Right atrium auricular region (tissue), 2 donors: ENCODE results near the gene SLC7A4. TPM values are rescaled to one million over a fixed set of nuclear protein-coding genes. Genes with fewer than 3 reads are reported as not detected.

Source experiments
- DNase-seq: peaks from one replicate; pipeline ENCODE4 v3.0.0-alpha.2; 2019; ENCODE audit warnings: low spot score
- H3K27ac ChIP-seq, 2 donors: fragments of 200-600 bp; sonication (generic); 1 replicate in 1 of 2; 2 replicates in 1 of 2; pipeline ENCODE4 v1.5.1; 2016 to 2019
- H3K27me3 ChIP-seq, 2 donors: fragments of 200-600 bp; sonication (generic); one replicate each; pipeline versions ENCODE4 v1.5.1 to v1.6.0; 2017 to 2019
- H3K36me3 ChIP-seq: fragments of 200-600 bp; sonication (generic); one replicate; pipeline ENCODE4 v1.5.1; 2016
- H3K4me1 ChIP-seq, 2 donors: fragments of 200-600 bp; sonication (generic); one replicate each; pipeline versions ENCODE4 v1.5.1 to v1.6.0; 2017 to 2019
- H3K4me3 ChIP-seq, 2 donors: fragments of 200-600 bp; sonication (generic); 1 replicate in 1 of 2; 2 replicates in 1 of 2; pipeline ENCODE4 v1.5.1; 2017 to 2019; ENCODE audit warnings: mild to moderate bottlenecking in 1 of 2, moderate library complexity in 1 of 2
- H3K9me3 ChIP-seq, 2 donors: fragments of 200-600 bp; sonication (generic); one replicate each; pipeline ENCODE4 v1.5.1; 2019
- CTCF ChIP-seq, 2 donors: fragments of 200-600 bp; sonication (generic); IDR thresholded peaks; one replicate each; pipeline ENCODE4 v1.5.1; 2019; ENCODE audit warnings: antibody characterized with exemption in 2 of 2
- total RNA-seq, 2 donors: library from RNA; depleted of rRNA; stranded (reverse); fragments of >200 nt; gene quantifications; one replicate each; pipeline ENCODE4 v1.1.0, GENCODE V29; 2016

SLC7A4 gene
- total RNA-seq: 1 to 10 TPM; 1.9 to 5.0 TPM

GRCh38 chr22:21032037-21032867, at the start of gene SLC7A4:
TSS of gene SLC7A4 (minus strand) at chr22:21032561. CDS start at chr22:21031812, 749 bp downstream.
- H3K36me3 ChIP-seq: no peaks in the 10 kb centered on the region
- H3K9me3 ChIP-seq: no peaks in the 10 kb centered on the region
- no peak within 1 kb of the TSS for H3K27ac ChIP-seq
- peaks cover 2 to 5% of the 10 kb centered on the region in 2 donors for H3K27me3 ChIP-seq
- peak within 1 kb of the TSS; percentile 24 to 50 for H3K4me3 ChIP-seq
- DNase-seq: no peak
- no peak for TF ChIP-seq CTCF (IDR thresholded peaks at IDR 0.05)
- peaks cover 0 to 16% of the 10 kb centered on the region in 2 donors for H3K4me1 ChIP-seq

- TF ChIP-seq CTCF (IDR thresholded peaks at IDR 0.05): no peak
- DNase-seq: no peak
- H3K4me1 ChIP-seq: no peaks in the 10 kb centered on the region
- H3K27me3 ChIP-seq: no peaks in the 10 kb centered on the region
- no peaks in the 10 kb centered on the region for H3K9me3 ChIP-seq
- H3K27ac ChIP-seq: no peak overlapping the region
- no peaks in the 10 kb centered on the region for H3K36me3 ChIP-seq
- H3K4me3 ChIP-seq: no peak overlapping the region
Measured at GRCh38 chr22:21080435-21081137, 48.2 kb upstream of the SLC7A4 start.

- Histone ChIP-seq H3K27ac (no peak overlapping the region), H3K36me3 (no peaks in the 10 kb centered on the region), H3K4me3 (no peak overlapping the region), H3K9me3 (no peaks in the 10 kb centered on the region), H3K4me1 (no peaks in the 10 kb centered on the region), H3K27me3 (no peaks in the 10 kb centered on the region)
- no peak for TF ChIP-seq CTCF (IDR thresholded peaks at IDR 0.05)
- no peak for DNase-seq
Measured at GRCh38 chr22:21079493-21079892, 47.1 kb upstream of the SLC7A4 start.

GRCh38 chr22:21078916-21079315, 46.6 kb upstream of the SLC7A4 start:
- Histone ChIP-seq H3K9me3 (no peaks in the 10 kb centered on the region), H3K4me1 (no peaks in the 10 kb centered on the region), H3K27me3 (no peaks in the 10 kb centered on the region), H3K36me3 (no peaks in the 10 kb centered on the region), H3K27ac (no peak overlapping the region), H3K4me3 (no peak overlapping the region)
- TF ChIP-seq CTCF (IDR thresholded peaks at IDR 0.05): no peak
- no peak for DNase-seq

- no peak for TF ChIP-seq CTCF (IDR thresholded peaks at IDR 0.05)
- no peaks in the 10 kb centered on the region for H3K36me3 ChIP-seq
Measured at GRCh38 chr22:21077884-21078508, 45.6 kb upstream of the SLC7A4 start.

More at GRCh38 chr22:21077884-21078508, 45.6 kb upstream of the SLC7A4 start:
- Histone ChIP-seq H3K9me3 (no peaks in the 10 kb centered on the region), H3K4me1 (no peaks in the 10 kb centered on the region), H3K27ac (no peak overlapping the region), H3K27me3 (no peaks in the 10 kb centered on the region), H3K4me3 (no peak overlapping the region)
- no peak for DNase-seq
